ENCODE results near the gene ZHX3.

DNA sequence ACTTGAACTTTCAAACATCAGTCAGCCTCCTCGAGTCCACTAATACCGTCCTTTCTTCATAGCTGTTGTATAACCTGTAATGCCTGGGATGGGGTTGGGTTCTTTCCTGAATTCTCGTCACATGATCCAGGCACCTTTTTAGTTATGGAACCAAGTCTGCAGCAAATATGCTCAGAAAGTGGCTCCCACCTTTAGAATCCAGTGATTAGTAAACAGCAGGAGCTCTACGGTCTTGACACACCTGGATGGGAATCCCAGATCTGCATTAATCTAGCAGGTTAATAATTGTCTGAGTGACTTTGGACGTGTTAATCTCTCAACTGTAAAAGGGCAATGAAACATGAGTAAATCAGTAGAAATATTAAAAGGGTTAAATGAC is 729 bp upstream of the ZHX3 start:
- TF ChIP-seq, protein P1, sequence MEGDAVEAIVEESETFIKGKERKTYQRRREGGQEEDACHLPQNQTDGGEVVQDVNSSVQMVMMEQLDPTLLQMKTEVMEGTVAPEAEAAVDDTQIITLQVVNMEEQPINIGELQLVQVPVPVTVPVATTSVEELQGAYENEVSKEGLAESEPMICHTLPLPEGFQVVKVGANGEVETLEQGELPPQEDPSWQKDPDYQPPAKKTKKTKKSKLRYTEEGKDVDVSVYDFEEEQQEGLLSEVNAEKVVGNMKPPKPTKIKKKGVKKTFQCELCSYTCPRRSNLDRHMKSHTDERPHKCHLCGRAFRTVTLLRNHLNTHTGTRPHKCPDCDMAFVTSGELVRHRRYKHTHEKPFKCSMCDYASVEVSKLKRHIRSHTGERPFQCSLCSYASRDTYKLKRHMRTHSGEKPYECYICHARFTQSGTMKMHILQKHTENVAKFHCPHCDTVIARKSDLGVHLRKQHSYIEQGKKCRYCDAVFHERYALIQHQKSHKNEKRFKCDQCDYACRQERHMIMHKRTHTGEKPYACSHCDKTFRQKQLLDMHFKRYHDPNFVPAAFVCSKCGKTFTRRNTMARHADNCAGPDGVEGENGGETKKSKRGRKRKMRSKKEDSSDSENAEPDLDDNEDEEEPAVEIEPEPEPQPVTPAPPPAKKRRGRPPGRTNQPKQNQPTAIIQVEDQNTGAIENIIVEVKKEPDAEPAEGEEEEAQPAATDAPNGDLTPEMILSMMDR (IDR thresholded peaks at IDR 0.05), result no peak
- no peak for TF ChIP-seq POLR2A (IDR thresholded peaks at IDR 0.05)

All from right lobe of liver (tissue), 4 donors.